ENCODE data around the gene CDK1.

- no peak for TF ChIP-seq CTCF (IDR thresholded peaks at IDR 0.05)
- TF ChIP-seq EP300 (IDR thresholded peaks at IDR 0.05) = no peak
- TF ChIP-seq POLR2A (IDR thresholded peaks at IDR 0.05) = no peak
Measured at GRCh38 chr10:60809157-60809556, 30.9 kb downstream of the CDK1 start.
